Measurements from ENCODE around the gene C17orf67. TPM values are rescaled to one million over a fixed set of nuclear protein-coding genes. Genes with fewer than 3 reads are reported as not detected.

C17orf67 gene
- total RNA-seq, 6 experiments from 2014 or later: 0.31 to 1.1 (median 0.78) TPM

GRCh38 chr17:56822725-56823124 lies 11.0 kb downstream of the C17orf67 start:
- H3K27ac ChIP-seq: peak overlapping the region; percentile 21 to 66 (median 56)
- intact Hi-C loops (cut with DNase I): no loop called here
- no peak overlapping the region for H3K4me3 ChIP-seq
- H3K27me3 ChIP-seq: no peaks in the 10 kb centered on the region
- peak; percentile 62 to 88 (median 79) for DNase-seq
- H3K9me3 ChIP-seq: no peaks in the 10 kb centered on the region
- 12% methylated on average over 5 of the region's 5 CpGs for WGBS (ENCODE audit: insufficient coverage, low coverage, low lambda C conversion rate, missing lambda C conversion rate)
- H3K4me1 ChIP-seq: peaks cover 0 to 58% (median 30%) of the 10 kb centered on the region in 4 donors
- TF ChIP-seq CTCF (IDR thresholded peaks at IDR 0.05) (no peak), POLR2A (IDR thresholded peaks at IDR 0.05) (no peak)
- ATAC-seq: peak; percentile 76 to 85 (median 80)
- no peaks in the 10 kb centered on the region for H3K36me3 ChIP-seq

GRCh38 chr17:56821847-56822534 lies 11.7 kb downstream of the C17orf67 start:
- Histone ChIP-seq H3K27ac (peak overlapping the region in 1 of 3 donors; percentile 56), H3K4me1 (peaks cover 0 to 51% (median 27%) of the 10 kb centered on the region in 4 donors), H3K27me3 (no peaks in the 10 kb centered on the region), H3K9me3 (no peaks in the 10 kb centered on the region), H3K36me3 (no peaks in the 10 kb centered on the region), H3K4me3 (no peak overlapping the region)
- intact Hi-C loops (cut with DNase I): no loop called here
- no peak for TF ChIP-seq POLR2A (IDR thresholded peaks at IDR 0.05)
- no peak for TF ChIP-seq CTCF (IDR thresholded peaks at IDR 0.05)
- ATAC-seq (no peak), DNase-seq (no peak)
- 92% methylated on average over 3 of the region's 3 CpGs for WGBS (ENCODE audit: insufficient coverage, low coverage, low lambda C conversion rate, missing lambda C conversion rate)

- DNase-seq: no peak
Measured at GRCh38 chr17:56820207-56820606, 13.5 kb downstream of the C17orf67 start.

GRCh38 chr17:56819431-56820145 lies 14.1 kb downstream of the C17orf67 start:
- no peaks in the 10 kb centered on the region for H3K9me3 ChIP-seq
- DNase-seq (peak in 2 of 3 donors; percentile 38 to 78), ATAC-seq (peak; percentile 79 to 85 (median 82))
- H3K4me1 ChIP-seq: peaks cover 0 to 39% (median 18%) of the 10 kb centered on the region in 4 donors
- 3% methylated on average over 14 of the region's 14 CpGs for WGBS (ENCODE audit: insufficient coverage, low coverage, low lambda C conversion rate, missing lambda C conversion rate)
- H3K36me3 ChIP-seq: no peaks in the 10 kb centered on the region
- peak overlapping the region in 2 of 3 donors; percentile 41 to 61 for H3K27ac ChIP-seq
- H3K27me3 ChIP-seq: no peaks in the 10 kb centered on the region
- TF ChIP-seq POLR2A (IDR thresholded peaks at IDR 0.05) (no peak), CTCF (IDR thresholded peaks at IDR 0.05) (peak; percentile 88 to 93 (median 90))
- no peak overlapping the region for H3K4me3 ChIP-seq
- intact Hi-C loops (cut with DNase I): loop anchor here (10.0 kb wide), 1 partner anchor 125 kb away; no protein-coding TSS in a partner anchor

More at GRCh38 chr17:56820207-56820606, 13.5 kb downstream of the C17orf67 start:
- Histone ChIP-seq H3K27ac (peak overlapping the region in 2 of 3 donors; percentile 41 to 61), H3K36me3 (no peaks in the 10 kb centered on the region), H3K9me3 (no peaks in the 10 kb centered on the region), H3K4me3 (no peak overlapping the region), H3K27me3 (no peaks in the 10 kb centered on the region), H3K4me1 (peaks cover 0 to 41% (median 21%) of the 10 kb centered on the region in 4 donors)
- intact Hi-C loops (cut with DNase I): no loop called here
- TF ChIP-seq CTCF (IDR thresholded peaks at IDR 0.05): no peak
- no peak for TF ChIP-seq POLR2A (IDR thresholded peaks at IDR 0.05)
- no peak for ATAC-seq
- WGBS (ENCODE audit: insufficient coverage, low coverage, low lambda C conversion rate, missing lambda C conversion rate): 36% methylated on average over 9 of the region's 10 CpGs
